ENCODE results near the gene ARHGAP45.

- TF ChIP-seq POLR2A (IDR thresholded peaks at IDR 0.05) (no peak), CTCF (IDR thresholded peaks at IDR 0.05) (no peak)
These were observed 30.9 kb upstream of the ARHGAP45 start for GRCh38 chr19:1035998-1036621.

All from Peyer's patch (tissue), 4 donors.